B cell (primary cell): ENCODE results near the gene MARK2. TPM values are rescaled to one million over a fixed set of nuclear protein-coding genes. Genes with fewer than 3 reads are reported as not detected.
A peak's percentile ranks its signal among the peaks of the same experiment; 100 is the strongest.

Experiments used
- ATAC-seq: fragments of 200-7000 bp; cut with Tn5 transposase; one replicate; pipeline ENCODE4 v1.10.0; 2021; ENCODE audit warnings: low read depth, mild to moderate bottlenecking, moderate number of reproducible peaks, moderate library complexity
- CTCF ChIA-PET: fragments of 350-600 bp; sonication (Branson Sonifier 250); formaldehyde crosslinking; loops from one replicate; lab custom pipeline; 2021; ENCODE audit warnings: antibody characterized with exemption, inconsistent platforms; lab: Charles Lee
- POLR2A ChIA-PET: fragments of 350-600 bp; sonication (Branson Sonifier 250); formaldehyde crosslinking; loops from one replicate; lab custom pipeline; 2021; ENCODE audit warnings: antibody characterized with exemption; lab: Charles Lee
- DNase-seq: peaks from one replicate; pipeline ENCODE4 v3.0.0; 2013
- H2AFZ ChIP-seq: 2 replicates; pipeline ENCODE4 v1.6.1; 2012; ENCODE audit warnings: mild to moderate bottlenecking, low read depth, low read length; ENCODE audit not compliant: insufficient read depth, poor library complexity, severe bottlenecking
- H3K27ac ChIP-seq, 2 donors: 1 replicate in 1 of 2; 2 replicates in 1 of 2; pipeline ENCODE4 v1.5.1; 2012 to 2013; ENCODE audit warnings: low read length in 2 of 2, mild to moderate bottlenecking in 2 of 2, moderate library complexity in 1 of 2
- H3K27me3 ChIP-seq, 4 experiments: fragments of 200-600 bp in 1 of 4; sonication (generic) in 1 of 4; replicated peaks in 1 of 4; 1 replicate in 2 of 4; 2 replicates in 2 of 4; pipeline versions ENCODE4 v1.6.1 to v1.7.0; 2013 to 2016; ENCODE audit warnings: low read length in 3 of 4, mild to moderate bottlenecking in 2 of 4, mixed read lengths in 1 of 4, moderate library complexity in 1 of 4; ENCODE audit not compliant: insufficient read depth in 4 of 4, control insufficient read depth in 3 of 4; ENCODE audit errors: control extremely low read depth in 1 of 4
- H3K36me3 ChIP-seq, 2 experiments: replicated peaks in 1 of 2; 1 replicate in 1 of 2; 2 replicates in 1 of 2; pipeline versions ENCODE4 v1.6.1 to v1.7.1; 2013; ENCODE audit warnings: low read length in 1 of 2; ENCODE audit not compliant: insufficient read depth in 2 of 2, control insufficient read depth in 1 of 2; ENCODE audit errors: control extremely low read depth in 1 of 2, extremely low read depth in 1 of 2
- H3K4me1 ChIP-seq, 2 donors: fragments of 200-600 bp in 1 of 2; sonication (generic) in 1 of 2; 1 replicate in 1 of 2; 2 replicates in 1 of 2; pipeline versions ENCODE4 v1.5.1 to v1.6.1; 2013 to 2017; ENCODE audit warnings: low read length in 2 of 2; ENCODE audit not compliant: control insufficient read depth in 2 of 2, insufficient read depth in 2 of 2
- H3K4me2 ChIP-seq: replicated peaks from 2 replicates; pipeline ENCODE3; 2012; ENCODE audit warnings: mild to moderate bottlenecking, low read depth, low read length; ENCODE audit not compliant: poor library complexity, severe bottlenecking
- H3K4me3 ChIP-seq, 5 experiments: fragments of 200-600 bp in 1 of 5; sonication (generic) in 1 of 5; 1 replicate in 3 of 5; 2 replicates in 2 of 5; pipeline versions ENCODE4 v1.5.1 to v1.7.0; 2011 to 2016; ENCODE audit warnings: low read length in 4 of 5, mild to moderate bottlenecking in 4 of 5, low read depth in 2 of 5, control low read depth in 1 of 5, moderate library complexity in 1 of 5; ENCODE audit not compliant: insufficient read depth in 1 of 5; ENCODE audit errors: control extremely low read depth in 1 of 5, extremely low read depth in 1 of 5
- H3K79me2 ChIP-seq: fragments of 200-600 bp; sonication (generic); one replicate; pipeline ENCODE4 v1.6.0; 2016; ENCODE audit warnings: low read length; ENCODE audit not compliant: control insufficient read depth, insufficient read depth
- H3K9ac ChIP-seq: fragments of 200-600 bp; sonication (generic); 2 replicates; pipeline ENCODE4 v1.6.1; 2017; ENCODE audit warnings: mild to moderate bottlenecking, low read length, moderate library complexity
- H3K9me3 ChIP-seq, 3 donors: one replicate each; pipeline versions ENCODE4 v1.6.1 to v1.7.1; 2013; ENCODE audit warnings: low read length in 2 of 3; ENCODE audit not compliant: control insufficient read depth in 2 of 3, insufficient read depth in 1 of 3; ENCODE audit errors: control extremely low read depth in 1 of 3
- H4K20me1 ChIP-seq: 2 replicates; pipeline ENCODE4 v1.6.0; 2012; ENCODE audit warnings: mild to moderate bottlenecking, low read length; ENCODE audit not compliant: insufficient read depth, control insufficient read depth, poor library complexity, severe bottlenecking
- H3K27ac Mint-ChIP-seq: one replicate; pipeline ENCODE4 v1.8.0; 2021; ENCODE audit warnings: mixed read lengths
- H3K27me3 Mint-ChIP-seq: one replicate; pipeline ENCODE4 v1.8.0; 2021; ENCODE audit warnings: mixed read lengths
- H3K4me1 Mint-ChIP-seq: one replicate; pipeline ENCODE4 v1.8.0; 2021; ENCODE audit warnings: mixed read lengths
- H3K4me3 Mint-ChIP-seq: one replicate; pipeline ENCODE4 v1.8.0; 2021; ENCODE audit warnings: mixed read lengths
- H3K9me3 Mint-ChIP-seq: one replicate; pipeline ENCODE4 v1.8.0; 2022; ENCODE audit warnings: mixed read lengths; ENCODE audit not compliant: insufficient read depth
- EZH2 ChIP-seq: IDR thresholded peaks from 2 replicates; pipeline ENCODE4 v1.6.1; 2012; ENCODE audit warnings: borderline replicate concordance, low read depth, mild to moderate bottlenecking, moderate library complexity, low read length; ENCODE audit not compliant: insufficient read depth, poor library complexity, severe bottlenecking
- WGBS: methylation state at CpG from one replicate; pipeline ENCODE4 v1.1.5; 2013; ENCODE audit warnings: missing lambda C conversion rate; ENCODE audit not compliant: insufficient coverage; 5-methylcytosine and 5-hydroxymethylcytosine counted together
- intact Hi-C: fragments of 100-400 bp; cut with micrococcal nuclease; formaldehyde crosslinking; loops from one replicate; pipeline ENCODE4 v1.10.0; 2022
- polyA plus RNA-seq: library from polyadenylated mRNA; depleted of rRNA; stranded (reverse); fragments of >200 nt; gene quantifications from 2 replicates; pipeline ENCODE4 v1.2.3, GENCODE V29; 2012
- total RNA-seq, 2 donors: library from RNA; stranded (reverse); fragments of 120-200 nt in 1 of 2; gene quantifications; 1 replicate in 1 of 2; 2 replicates in 1 of 2; pipeline versions ENCODE4 v1.2.3 to v1.2.4, GENCODE V29; 2013 to 2022
- TF ChIP-seq, protein P1 (sequence below): fragments of 200-600 bp; IDR thresholded peaks from one replicate; pipeline ENCODE4 v1.8.0; 2022; ENCODE audit warnings: antibody characterized with exemption, mild to moderate bottlenecking

MARK2 gene
- total and polyA plus RNA-seq, 2 donors (not counting 1 experiment from before 2014, with no cell fraction given), result 47.2 to 58.1 TPM

DNA sequence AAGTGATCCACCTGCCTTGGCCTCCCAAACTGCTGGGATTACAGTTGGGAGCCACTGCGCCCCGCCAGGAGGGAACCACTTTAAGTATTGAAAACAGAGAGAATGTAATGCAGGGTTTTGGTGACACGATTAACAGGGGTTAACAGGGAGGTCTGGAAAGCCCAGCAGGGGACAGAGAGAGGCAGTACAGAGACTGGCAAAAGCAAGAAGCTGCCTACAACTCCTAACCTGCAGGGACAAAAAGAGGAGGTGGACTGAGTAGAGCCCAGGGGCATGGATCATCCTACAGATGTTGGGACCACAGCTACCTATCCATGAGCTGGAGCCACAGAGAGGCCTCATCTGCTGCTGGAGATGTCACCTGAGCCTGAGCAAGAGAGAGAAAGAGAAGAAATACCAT is 27.4 kb upstream of the MARK2 start:
- Histone ChIP-seq H3K9me3 (no peaks in the 10 kb centered on the region), H3K4me3 (no peak overlapping the region), H2AFZ (no peak overlapping the region), H3K27me3 (no peaks in the 10 kb centered on the region), H3K36me3 (no peaks in the 10 kb centered on the region), H4K20me1 (no peaks in the 10 kb centered on the region), H3K27ac (no peak overlapping the region), H3K4me2 (no peak overlapping the region), H3K4me1 (peaks cover 13 to 18% of the 10 kb centered on the region in 2 donors), H3K9ac (no peak overlapping the region), H3K79me2 (peaks cover 9% of the 10 kb centered on the region)
- WGBS, result 100% methylated on average over 2 of the region's 3 CpGs
- no peak overlapping the region for H3K27ac Mint-ChIP-seq
- no peak overlapping the region for H3K4me3 Mint-ChIP-seq
- ChIA-PET POLR2A (no interaction called here), CTCF (interaction anchor here (0.6 to 1.8 kb wide), 2 partner anchors 25 to 1477 kb away, joined by 5 to 6 read pairs; no protein-coding TSS in a partner anchor)
- no peak for DNase-seq
- TF ChIP-seq, protein P1, sequence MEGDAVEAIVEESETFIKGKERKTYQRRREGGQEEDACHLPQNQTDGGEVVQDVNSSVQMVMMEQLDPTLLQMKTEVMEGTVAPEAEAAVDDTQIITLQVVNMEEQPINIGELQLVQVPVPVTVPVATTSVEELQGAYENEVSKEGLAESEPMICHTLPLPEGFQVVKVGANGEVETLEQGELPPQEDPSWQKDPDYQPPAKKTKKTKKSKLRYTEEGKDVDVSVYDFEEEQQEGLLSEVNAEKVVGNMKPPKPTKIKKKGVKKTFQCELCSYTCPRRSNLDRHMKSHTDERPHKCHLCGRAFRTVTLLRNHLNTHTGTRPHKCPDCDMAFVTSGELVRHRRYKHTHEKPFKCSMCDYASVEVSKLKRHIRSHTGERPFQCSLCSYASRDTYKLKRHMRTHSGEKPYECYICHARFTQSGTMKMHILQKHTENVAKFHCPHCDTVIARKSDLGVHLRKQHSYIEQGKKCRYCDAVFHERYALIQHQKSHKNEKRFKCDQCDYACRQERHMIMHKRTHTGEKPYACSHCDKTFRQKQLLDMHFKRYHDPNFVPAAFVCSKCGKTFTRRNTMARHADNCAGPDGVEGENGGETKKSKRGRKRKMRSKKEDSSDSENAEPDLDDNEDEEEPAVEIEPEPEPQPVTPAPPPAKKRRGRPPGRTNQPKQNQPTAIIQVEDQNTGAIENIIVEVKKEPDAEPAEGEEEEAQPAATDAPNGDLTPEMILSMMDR, result no peak
- no peak for TF ChIP-seq EZH2
- no peaks in the 10 kb centered on the region for H3K27me3 Mint-ChIP-seq
- peaks cover 22% of the 10 kb centered on the region for H3K4me1 Mint-ChIP-seq
- intact Hi-C loops, result no loop called here
- H3K9me3 Mint-ChIP-seq, result no peaks in the 10 kb centered on the region
- ATAC-seq, result no peak

DNA sequence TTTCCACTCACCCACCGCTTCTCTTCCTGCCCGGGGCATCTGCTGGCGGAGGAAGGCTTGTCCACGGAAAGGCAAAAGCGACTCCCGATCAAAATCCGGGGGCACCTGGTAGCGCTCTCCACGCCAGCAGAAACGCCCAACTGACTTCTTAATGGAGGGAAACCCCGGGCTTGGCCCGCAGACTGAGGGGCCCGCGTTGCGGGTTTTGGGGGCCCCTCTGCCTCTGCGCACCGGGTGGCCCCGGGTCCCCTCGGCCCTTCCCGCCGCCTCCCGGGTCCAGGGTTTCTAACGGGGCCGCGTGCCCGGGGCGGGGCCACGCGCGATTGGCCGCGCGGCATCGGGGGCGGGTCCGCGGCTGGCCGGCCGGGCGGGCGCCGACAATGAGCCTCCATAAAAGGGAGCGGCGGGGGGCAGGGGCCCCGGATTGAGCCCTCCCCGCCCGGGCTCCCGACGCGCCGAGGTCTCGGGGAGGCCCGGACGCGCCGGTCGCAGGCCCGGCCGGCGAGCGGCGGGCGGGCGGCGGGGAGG is 25.8 kb upstream of the MARK2 start, which contains the start of gene SPINDOC:
SPINDOC (plus strand) TSS at position 422 of the 528 bp plus-strand sequence. CDS start 231 bp downstream, outside the sequence.
- H3K4me3 Mint-ChIP-seq, result peak within 1 kb of the TSS; percentile 86
- H3K27me3 Mint-ChIP-seq, result no peaks in the 10 kb centered on the region
- CTCF ChIA-PET, result no interaction called here

More for the DNA sequence above, 25.8 kb upstream of the MARK2 start, which contains the start of gene SPINDOC:
- H3K4me1 ChIP-seq, result peaks cover 13 to 18% of the 10 kb centered on the region in 2 donors
- no peaks in the 10 kb centered on the region for H4K20me1 ChIP-seq
- peak within 1 kb of the TSS; percentile 89 for H2AFZ ChIP-seq
- ATAC-seq (peak; percentile 95), DNase-seq (peak; percentile 76)
- intact Hi-C loops, result loop anchor here (1.0 to 2.0 kb wide), 2 partner anchors 24 to 44 kb away; partner anchors contain the start of gene ZFTA
- H3K27me3 ChIP-seq, result no peaks in the 10 kb centered on the region
- WGBS, result under 1% methylated on average over 65 of the region's 65 CpGs
- H3K27ac ChIP-seq, result peak within 1 kb of the TSS in 1 of 2 donors; percentile 59
- H3K36me3 ChIP-seq, result no peaks in the 10 kb centered on the region
- peak within 1 kb of the TSS; percentile 91 for H3K4me2 ChIP-seq
- no peaks in the 10 kb centered on the region for H3K9me3 ChIP-seq
- H3K9ac ChIP-seq, result peak within 1 kb of the TSS; percentile 88
- Mint-ChIP-seq H3K9me3 (no peaks in the 10 kb centered on the region), H3K4me1 (peaks cover 22% of the 10 kb centered on the region), H3K27ac (peak within 1 kb of the TSS; percentile 41)
- H3K79me2 ChIP-seq, result peaks cover 9% of the 10 kb centered on the region
- no peak for TF ChIP-seq EZH2
- TF ChIP-seq, protein P1, result no peak
- POLR2A ChIA-PET, result interaction anchor here (0.9 to 1.0 kb wide), 2 partner anchors 10 to 25 kb away, joined by 3 to 8 read pairs; partner anchors contain the start of gene MARK2
- peak within 1 kb of the TSS; percentile 34 to 91 (median 83) for H3K4me3 ChIP-seq
